Fibroblast of skin of left biceps (primary cell): Measurements from ENCODE around the gene TBX10.
"Not testable (repeated sequence)": the region's sequence is repeated elsewhere in the genome, so short reads cannot be mapped to it uniquely, and the experiment has no call there.

ENCODE experiments used
- DNase-seq, 2 experiments: peaks; one replicate each; pipeline ENCODE4 v3.0.0-alpha.2; 2013; ENCODE audit warnings: low read depth in 2 of 2

TBX10 gene

DNA sequence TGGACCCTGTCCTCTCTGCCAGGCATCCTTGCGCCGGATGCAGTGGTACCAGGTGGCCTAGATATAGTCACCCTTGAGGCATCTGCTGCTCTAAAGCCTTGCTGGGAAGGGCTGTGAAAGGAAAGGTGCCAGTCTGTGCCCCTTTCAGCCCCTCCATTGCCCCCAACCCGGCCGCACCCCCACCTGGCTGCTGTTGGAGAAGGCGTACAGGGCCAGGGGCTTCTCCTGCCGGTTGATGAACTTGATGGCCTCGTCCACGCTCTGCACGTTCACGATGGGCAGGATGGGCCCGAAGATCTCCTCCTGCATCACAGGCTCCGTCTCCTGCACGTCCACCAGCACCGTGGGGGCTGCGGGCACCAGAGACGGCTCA is 24.6 kb upstream of the TBX10 start:
- no peak for DNase-seq

DNA sequence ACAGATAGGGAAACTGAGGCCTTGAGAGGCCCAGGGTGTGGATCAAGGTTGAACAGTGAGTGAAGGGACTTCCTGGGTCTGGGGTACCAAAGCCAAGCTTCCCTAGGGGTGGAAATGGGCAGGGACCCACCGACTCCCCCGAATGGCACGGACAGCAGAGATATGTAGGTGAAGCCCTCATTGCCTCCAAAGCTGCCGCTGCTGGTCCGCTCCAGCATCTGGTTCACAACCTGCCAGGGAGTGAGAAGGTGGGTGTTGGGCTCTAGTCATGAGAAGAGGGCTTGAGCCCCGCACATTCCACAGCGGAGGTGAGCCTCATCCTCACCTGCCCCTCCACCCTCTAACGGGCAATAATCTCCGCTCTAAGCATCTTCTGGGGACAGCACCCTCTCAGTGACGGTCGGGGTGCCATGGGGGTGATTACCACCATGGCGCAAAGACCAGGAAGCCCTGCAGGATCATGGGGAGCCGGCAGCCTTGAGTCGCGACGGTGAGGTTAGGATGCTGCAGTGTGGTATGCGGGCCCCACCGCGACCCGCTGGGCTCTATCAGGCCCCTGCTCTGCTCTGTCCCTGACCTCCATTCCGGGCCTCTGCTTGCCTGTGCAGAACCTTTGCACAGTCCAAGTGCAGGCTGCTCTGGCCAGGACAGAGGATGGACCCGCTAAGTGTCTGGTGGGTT is 24.1 kb upstream of the TBX10 start:
- DNase-seq: no peak

DNA sequence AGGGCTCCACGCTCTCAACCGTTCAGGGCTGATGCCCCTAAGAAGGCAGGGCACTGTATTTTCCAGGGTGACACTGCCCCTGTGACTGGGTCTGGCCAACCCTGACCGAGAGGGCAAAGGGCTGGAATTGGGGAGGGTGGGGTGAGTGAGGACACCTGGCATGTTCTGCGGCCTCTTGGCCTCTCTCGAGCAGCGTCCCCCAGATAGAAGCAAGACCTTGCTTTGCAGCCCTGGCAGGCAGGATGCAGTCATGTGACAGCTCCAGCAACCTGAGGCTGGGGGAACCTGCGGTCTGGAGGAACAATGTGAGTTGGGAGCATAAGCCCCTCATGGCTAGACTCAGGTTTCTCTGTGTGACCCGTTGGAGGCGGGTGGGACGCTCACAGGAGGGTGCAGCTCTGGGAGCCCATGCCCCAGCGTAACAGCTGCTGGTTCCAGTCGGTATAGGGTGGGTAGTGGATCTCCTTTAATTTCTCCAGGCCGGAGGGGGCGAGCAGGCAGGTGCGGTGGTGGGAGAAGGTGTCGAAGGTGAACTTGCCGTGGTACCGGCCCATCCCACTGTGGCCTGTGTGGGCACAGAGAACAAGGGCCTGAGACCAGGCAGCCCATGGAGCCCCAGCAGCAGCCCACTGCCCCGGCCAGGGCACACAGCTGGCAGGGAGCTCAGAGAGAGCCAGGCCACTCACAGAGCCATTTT is 23.4 kb upstream of the TBX10 start:
- no peak for DNase-seq

- DNase-seq: no peak
Measured at GRCh38 chr11:67662142-67662834, 22.7 kb upstream of the TBX10 start.

- not testable (repeated sequence) for DNase-seq
Measured at GRCh38 chr11:67660752-67661151, 21.2 kb upstream of the TBX10 start.

DNA sequence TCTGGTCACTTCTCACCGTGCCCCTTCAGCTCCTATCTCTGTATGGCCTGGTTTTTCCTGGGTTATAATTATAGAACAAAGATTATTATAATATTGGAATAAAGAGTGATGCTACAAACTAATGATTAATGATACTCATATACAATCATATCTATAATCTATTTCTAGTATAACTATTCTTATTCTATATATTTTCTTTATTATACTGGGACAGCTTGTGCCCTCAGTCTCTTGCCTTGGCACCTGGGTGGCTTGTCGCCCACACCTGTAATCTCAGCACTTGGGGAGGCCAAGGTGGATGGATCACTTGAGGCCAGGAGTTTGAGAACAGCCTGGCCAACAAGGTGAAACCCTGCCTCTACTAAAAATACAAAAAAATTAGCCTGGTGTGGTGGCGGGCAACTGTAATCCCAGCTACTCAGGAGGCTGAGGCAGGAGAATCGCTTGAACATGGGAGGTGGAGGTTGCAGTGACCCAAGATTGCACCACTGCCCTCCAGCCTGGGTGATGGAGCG is 20.1 kb upstream of the TBX10 start:
- not testable (repeated sequence) for DNase-seq

DNA sequence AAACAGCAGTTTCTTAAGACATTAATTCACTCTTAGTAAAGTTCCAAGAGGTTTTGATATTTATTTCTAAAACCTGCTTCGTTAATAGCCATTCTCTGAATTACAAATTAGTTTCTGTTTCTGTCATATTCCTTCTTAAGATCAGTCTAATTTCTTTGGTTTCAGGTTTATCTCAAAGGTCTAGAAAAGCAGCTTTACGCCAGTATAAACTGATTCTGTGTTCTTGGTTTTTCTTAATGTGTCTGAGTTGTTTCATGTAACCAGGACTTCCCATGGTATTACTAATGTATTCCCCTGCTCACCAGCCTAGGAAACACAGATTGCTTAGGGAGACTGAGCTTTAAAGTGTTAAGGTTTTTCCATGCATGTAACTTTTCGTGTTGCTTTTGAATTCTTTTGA is 17.7 kb upstream of the TBX10 start:
- no peak for DNase-seq

DNA sequence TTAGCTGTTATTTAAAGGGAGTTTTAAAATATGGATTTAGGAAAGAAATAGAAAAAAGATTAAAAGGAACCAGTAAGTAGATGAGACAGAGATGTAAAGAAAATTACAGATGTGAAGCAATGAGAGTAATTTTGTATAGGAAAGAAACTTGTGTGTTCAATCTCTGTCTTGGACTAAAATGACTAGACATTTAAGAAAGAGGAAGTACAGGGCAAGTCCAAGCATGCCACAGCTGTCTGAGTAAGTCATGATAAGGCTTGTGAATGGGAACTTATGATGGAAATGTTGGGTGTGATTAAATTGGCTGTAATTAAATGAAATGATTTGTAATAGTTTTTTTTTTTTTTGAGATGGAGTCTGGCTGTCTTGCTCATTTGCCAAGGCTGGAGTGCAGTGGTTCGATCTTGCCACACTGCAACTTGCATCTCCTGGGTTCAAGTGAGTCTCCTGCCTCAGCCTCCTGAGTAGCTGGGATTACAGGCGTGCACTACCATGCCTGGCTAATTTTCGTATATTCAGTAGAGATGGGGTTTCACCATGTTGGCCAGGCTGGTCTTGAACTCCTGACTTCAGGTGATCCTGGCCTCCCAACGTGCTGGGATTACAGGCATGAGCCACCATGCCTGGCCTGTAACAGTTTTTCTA is 16.8 kb upstream of the TBX10 start:
- DNase-seq: no peak

DNA sequence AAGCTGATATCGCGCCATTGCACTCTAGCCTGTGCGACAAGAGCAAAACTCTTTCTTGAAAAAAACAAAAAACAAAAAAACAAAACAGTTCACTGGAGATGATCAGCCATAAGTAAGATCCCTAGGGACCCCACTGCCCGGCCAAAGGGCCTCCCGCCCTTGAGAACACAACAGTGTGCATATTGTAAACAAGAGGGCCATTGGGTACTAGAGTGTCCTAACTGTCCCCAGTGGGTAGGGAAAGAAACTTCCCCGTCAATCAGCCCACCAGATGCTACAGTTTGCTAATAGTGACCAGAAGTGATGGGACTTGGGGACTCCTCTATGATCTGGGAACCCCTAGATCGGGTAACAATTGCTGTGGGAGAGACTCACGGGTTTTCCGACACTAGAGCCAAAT is 14.7 kb upstream of the TBX10 start:
- no peak for DNase-seq

DNA sequence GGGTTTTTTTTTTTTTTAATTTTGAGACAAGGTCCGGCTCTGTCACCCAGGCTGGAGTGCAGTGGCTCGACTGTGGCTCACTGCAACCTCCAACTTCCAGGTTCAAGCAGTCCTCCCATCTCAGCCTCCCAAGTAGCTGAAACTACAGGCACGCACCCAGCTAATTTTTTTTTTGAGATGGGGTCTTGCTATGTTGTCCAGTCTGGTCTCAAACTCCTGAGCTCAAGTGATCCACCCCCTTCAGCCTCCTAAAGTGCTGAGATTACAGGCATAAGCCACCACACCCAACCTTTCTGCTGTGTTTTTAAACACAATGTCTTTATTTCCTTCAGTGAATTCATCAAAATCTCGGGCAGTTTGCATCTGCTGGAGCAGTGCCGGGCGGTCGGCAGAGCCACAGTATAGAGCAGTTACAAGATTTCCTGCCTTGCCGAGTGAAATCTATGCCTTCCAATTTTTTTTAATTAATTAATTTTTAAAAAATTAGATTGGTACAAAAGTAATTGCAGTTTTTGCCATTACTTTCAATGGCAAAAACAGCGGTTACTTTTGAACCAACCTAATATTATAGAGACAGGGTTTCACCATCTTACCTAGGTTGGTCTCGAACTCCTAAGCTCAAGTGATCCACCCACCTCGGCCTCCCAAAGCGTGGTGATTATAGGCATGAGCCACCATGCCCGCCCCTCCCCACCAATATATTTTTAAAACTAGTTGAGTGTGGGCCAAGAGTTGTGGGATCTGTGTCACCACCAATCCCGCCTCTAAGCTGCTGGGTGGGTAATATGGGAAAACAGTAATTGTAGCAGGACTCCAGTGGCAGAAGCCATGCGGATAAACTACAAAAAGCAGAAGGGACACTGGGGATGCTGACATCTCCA is 13.6 kb upstream of the TBX10 start:
- DNase-seq: no peak

- no peak for DNase-seq
Measured at GRCh38 chr11:67651976-67652781, 12.6 kb upstream of the TBX10 start.

DNA sequence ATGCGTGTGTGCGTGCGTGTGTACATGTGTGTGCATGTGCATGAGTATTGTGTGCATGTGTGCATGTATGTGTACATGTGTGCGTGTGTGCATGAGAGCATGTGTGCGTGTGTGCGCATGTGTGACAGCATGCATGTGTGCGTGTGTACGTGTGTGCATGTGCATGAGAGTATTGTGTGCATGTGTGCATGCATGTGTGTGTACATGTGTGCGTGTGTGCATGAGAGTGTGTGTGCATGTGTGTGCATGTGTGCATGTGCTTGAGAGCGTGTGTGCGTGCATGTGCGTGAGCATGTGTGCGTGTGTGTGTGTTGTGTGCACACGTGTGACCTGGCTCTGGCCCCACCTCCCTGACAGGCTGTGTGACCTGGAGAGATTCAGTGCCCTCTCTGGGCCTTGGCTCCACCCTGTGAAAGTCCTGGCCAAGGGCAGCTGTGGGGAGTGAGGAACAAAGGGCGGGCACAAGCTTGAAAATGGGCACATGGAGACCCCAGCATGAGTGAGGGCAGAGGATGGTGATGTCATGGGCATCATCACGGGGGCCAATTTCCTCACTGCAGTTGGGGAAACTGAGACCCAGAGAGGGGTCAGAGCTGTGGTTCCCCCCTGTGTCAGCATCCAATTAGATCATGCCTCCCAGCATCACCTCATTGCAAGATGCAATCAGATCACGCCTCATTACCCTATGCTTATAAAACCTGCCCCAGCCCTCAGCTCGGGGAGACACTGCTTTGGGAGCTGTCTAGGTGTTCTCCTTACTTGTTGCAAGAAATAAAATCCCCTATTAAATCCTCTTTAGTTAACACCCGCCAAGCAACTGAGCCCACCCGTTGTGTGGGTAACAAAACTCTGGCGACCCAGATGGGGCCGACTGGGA is 10.3 kb upstream of the TBX10 start:
- DNase-seq: no peak

DNA sequence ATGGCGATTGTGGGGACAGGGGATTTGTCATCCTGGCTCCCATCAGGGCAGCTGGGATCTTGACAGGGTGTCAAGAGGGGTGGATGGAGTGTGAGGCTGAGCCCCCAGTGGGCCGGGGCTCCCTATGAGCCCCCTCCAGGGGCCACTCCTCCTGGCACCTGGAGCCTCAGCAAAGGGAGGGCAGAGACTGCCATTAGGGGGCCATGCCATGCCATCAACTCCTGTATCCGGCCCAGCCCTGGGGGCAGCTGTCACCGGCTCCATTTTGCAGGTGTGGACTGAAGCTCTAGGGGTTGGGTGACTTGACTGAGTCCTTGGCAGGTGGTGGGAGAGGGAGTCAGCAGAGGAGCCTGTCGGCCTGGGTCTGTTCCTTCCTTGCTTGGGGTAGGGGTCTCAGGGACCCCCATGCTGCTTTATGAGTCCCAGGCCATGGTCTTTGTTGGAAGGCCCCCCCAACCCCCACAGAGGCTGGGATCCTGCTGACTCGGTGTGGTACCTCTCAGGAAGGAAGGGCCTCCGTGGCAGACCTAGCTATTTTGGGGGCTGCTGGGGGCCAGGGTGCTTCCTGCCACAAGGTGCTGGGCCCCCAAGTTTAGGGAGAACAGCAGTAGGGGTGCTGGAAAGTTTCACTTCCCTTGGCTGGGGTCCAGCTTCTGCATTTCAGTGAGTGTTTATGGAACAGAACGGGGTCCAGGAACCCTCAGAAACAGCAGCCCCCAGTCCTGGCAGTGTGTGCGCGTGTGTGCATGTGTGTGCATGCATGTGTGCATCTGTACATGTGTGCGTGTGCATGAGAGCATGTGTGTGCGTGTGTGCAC is 9.4 kb upstream of the TBX10 start:
- no peak for DNase-seq

GRCh38 chr11:67648140-67648795 is 8.7 kb upstream of the TBX10 start:
- DNase-seq: no peak

GRCh38 chr11:67647471-67647870 is 7.9 kb upstream of the TBX10 start:
- no peak for DNase-seq

DNA sequence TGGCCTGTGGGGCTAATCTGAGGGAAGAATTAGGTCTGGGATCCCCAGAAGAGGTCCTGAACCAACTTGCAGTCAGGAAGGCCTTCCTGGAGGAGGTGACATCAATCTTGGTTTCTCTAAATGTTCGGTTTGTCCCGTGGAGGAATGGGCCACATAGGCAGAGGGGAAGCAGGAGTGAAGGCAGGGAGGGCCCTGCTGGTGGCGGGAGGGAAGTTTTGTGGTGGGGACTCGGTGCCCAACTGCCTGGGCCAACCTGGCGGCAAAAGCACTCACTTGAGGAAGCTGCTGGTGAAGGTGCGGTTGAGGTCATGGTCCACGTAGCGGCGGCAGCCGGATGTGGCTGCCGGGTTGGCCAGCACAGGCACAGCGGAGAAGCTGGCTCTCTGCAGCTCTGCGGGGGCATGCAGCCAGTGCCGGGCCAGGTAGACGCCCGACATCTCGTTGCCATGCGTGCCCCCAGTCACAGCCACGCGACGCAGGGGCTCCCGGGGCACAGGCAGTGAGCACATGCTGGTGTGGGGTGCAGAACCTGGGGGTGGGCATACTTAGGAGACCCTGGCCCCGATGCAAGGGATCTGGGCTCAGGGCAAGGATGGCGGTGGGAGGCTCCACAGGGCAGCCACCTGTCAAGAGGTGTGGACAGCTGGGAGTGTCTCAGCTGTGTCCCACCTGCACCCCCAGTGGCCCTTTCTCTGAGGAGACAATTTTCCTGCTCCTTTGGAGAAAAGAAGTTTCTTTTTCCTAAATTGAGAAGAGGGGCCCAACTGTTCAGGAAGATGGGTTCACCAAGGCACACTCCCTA is 7.2 kb upstream of the TBX10 start:
- no peak for DNase-seq
